HepG2 (cell line): ENCODE results near the gene SLC25A10. TPM values are rescaled to one million over a fixed set of nuclear protein-coding genes. Genes with fewer than 3 reads are reported as not detected.

Experiments used
- ATAD3A ChIP-seq: sonication (generic); formaldehyde crosslinking; IDR thresholded peaks from 2 replicates; pipeline ENCODE4 v1.4.0; 2020; ENCODE audit warnings: missing genetic modification reagents
- DZIP1 ChIP-seq: sonication (generic); formaldehyde crosslinking; IDR thresholded peaks from 2 replicates; pipeline ENCODE4 v1.5.0; 2020; ENCODE audit warnings: mild to moderate bottlenecking, missing genetic modification reagents
- EEA1 ChIP-seq: sonication (generic); formaldehyde crosslinking; IDR thresholded peaks from 2 replicates; pipeline ENCODE4 v1.5.1; 2020; ENCODE audit warnings: mild to moderate bottlenecking, missing genetic modification reagents, borderline replicate concordance
- HDAC2 ChIP-seq: sonication (generic); formaldehyde crosslinking; IDR thresholded peaks from 2 replicates; pipeline ENCODE4 v1.4.0; 2020; ENCODE audit warnings: missing genetic modification reagents
- NCOA2 ChIP-seq: sonication (generic); formaldehyde crosslinking; IDR thresholded peaks from 2 replicates; pipeline ENCODE4 v1.8.0; 2022; ENCODE audit warnings: inconsistent platforms
- PRDM4 ChIP-seq: sonication (generic); formaldehyde crosslinking; IDR thresholded peaks from 2 replicates; pipeline ENCODE4 v1.9.0; 2021; ENCODE audit warnings: missing genetic modification reagents, borderline replicate concordance
- SRSF4 ChIP-seq: fragments of 200-400 bp; formaldehyde crosslinking; IDR thresholded peaks from one replicate; pipeline ENCODE4 v1.6.1; 2018; ENCODE audit warnings: mild to moderate bottlenecking, low read depth, low read length, moderate library complexity; ENCODE audit not compliant: poor library complexity, severe bottlenecking
- TFDP2 ChIP-seq: sonication (generic); formaldehyde crosslinking; IDR thresholded peaks from 2 replicates; pipeline ENCODE4 v1.4.0; 2020; ENCODE audit warnings: missing genetic modification reagents
- ZBTB46 ChIP-seq: sonication (generic); formaldehyde crosslinking; IDR thresholded peaks from 2 replicates; pipeline ENCODE4 v1.4.0; 2020; ENCODE audit warnings: mild to moderate bottlenecking, missing genetic modification reagents, borderline replicate concordance
- ZNF224 ChIP-seq: sonication (generic); formaldehyde crosslinking; IDR thresholded peaks from 2 replicates; pipeline ENCODE4 v1.5.0; 2020; ENCODE audit warnings: mild to moderate bottlenecking, missing genetic modification reagents
- ZNF276 ChIP-seq: sonication (generic); formaldehyde crosslinking; IDR thresholded peaks from 2 replicates; pipeline ENCODE4 v1.4.0; 2020; ENCODE audit warnings: mild to moderate bottlenecking, low read depth, missing genetic modification reagents
- ZNF550 ChIP-seq: sonication (generic); formaldehyde crosslinking; IDR thresholded peaks from 2 replicates; pipeline ENCODE4 v1.4.0; 2020; ENCODE audit warnings: mild to moderate bottlenecking, missing genetic modification reagents, borderline replicate concordance
- ZNF691 ChIP-seq: sonication (generic); formaldehyde crosslinking; IDR thresholded peaks from 2 replicates; pipeline ENCODE4 v1.4.0; 2020; ENCODE audit warnings: missing genetic modification reagents, low read depth, mild to moderate bottlenecking, borderline replicate concordance
- ZNF891 ChIP-seq: sonication (generic); formaldehyde crosslinking; IDR thresholded peaks from 2 replicates; pipeline ENCODE4 v1.5.0; 2020; ENCODE audit warnings: mild to moderate bottlenecking, missing genetic modification reagents
- polyA plus RNA-seq, 8 experiments: library from polyadenylated mRNA; depleted of rRNA in 3 of 8; stranded (reverse) in 7 of 8; unstranded in 1 of 8; fragments of >200 nt; fragmentation: Illumina TruSeq in 4 of 8; extraction: Trizol in 4 of 8; gene quantifications; 2 replicates each; pipeline versions ENCODE4 v1.2.1 to v1.2.3, GENCODE V29; 2011 to 2016; ENCODE audit warnings: low read depth in 4 of 8, missing spikeins in 1 of 8, mixed read lengths in 1 of 8; ENCODE audit not compliant: insufficient read depth in 1 of 8
- total RNA-seq, 5 experiments: library from RNA; depleted of rRNA; stranded (reverse); fragments of >200 nt; fragmentation: Illumina TruSeq; extraction: Trizol; gene quantifications; 2 replicates each; pipeline ENCODE4 v1.2.3, GENCODE V29; 2016; ENCODE audit warnings: low read depth in 1 of 5

SLC25A10 gene
- total and polyA plus RNA-seq, 2 of the 13 experiments (the other 11 are each of a cell fraction or from before 2014, with no cell fraction given) = 46.5 to 140 TPM

GRCh38 chr17:81714412-81715106 is 2.5 kb downstream of the SLC25A10 start (continued):
- TF ChIP-seq ZBTB46 (CRISPR knock-in tag) (no peak), TFDP2 (CRISPR knock-in tag) (no peak), DZIP1 (CRISPR knock-in tag) (peak; percentile 66; the same call in 1 of the 2 replicates), HDAC2 (CRISPR knock-in tag) (no peak), SRSF4 (no peak), ZNF691 (CRISPR knock-in tag) (0 out of 2 replicates have a peak, but pooled peaks have one; percentile 3), ZNF224 (CRISPR knock-in tag) (0 out of 2 replicates have a peak, but pooled peaks have one; percentile 52), ATAD3A (CRISPR knock-in tag) (no peak), EEA1 (CRISPR knock-in tag) (0 out of 2 replicates have a peak, but pooled peaks have one; percentile 6), ZNF276 (CRISPR knock-in tag) (no peak), NCOA2 (CRISPR knock-in tag) (no peak), PRDM4 (CRISPR knock-in tag) (no peak), ZNF891 (CRISPR knock-in tag) (0 out of 2 replicates have a peak, but pooled peaks have one; percentile 18), ZNF550 (CRISPR knock-in tag) (peak; percentile 59; the same call in 1 of the 2 replicates)
